ENCODE data around the gene AGPAT4.

AGPAT4 gene

GRCh38 chr6:161166176-161166575 is 107.7 kb downstream of the AGPAT4 start:
- no peak for DNase-seq (ENCODE audit: low read depth)

- no peak for DNase-seq (ENCODE audit: low read depth)
Measured at GRCh38 chr6:161164182-161164625, 109.7 kb downstream of the AGPAT4 start.

DNA sequence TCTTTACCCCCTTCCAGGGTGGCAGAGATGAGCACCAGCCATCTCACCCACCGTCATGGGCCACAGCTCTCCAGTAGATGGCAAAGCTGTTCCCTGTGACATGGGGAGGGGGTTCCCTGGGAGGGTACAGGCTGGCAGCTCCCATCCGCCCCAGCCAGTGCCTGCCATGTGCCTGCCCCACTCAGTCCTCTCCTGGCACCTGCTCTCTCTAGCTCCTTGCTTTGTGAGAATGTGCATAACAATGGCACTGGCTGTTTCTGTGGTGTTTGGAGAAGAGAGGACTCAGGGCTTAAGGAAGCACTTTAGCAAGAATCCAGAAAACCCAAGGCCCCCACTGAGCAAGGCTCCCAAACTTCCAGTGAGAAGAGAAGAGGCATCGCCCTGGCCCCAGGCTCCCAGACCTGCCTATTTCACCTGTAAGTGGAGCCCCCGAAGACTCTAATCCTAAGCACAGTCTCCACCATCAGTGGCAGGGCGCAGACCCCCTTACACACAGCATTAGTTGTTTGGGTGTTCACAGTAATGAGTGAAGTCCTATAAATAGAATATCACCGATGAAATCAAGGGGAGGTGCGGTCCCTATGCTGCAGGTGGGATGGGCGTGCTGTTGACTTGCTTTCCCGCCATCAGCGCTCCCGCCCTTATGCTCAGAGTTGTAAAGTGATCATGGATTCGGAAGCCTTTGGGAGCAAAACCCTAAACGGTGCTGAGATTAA is 110.2 kb downstream of the AGPAT4 start:
- no peak for DNase-seq (ENCODE audit: low read depth)

- DNase-seq (ENCODE audit: low read depth), result no peak
Measured at GRCh38 chr6:161162722-161163121, 111.1 kb downstream of the AGPAT4 start.

- no peak for DNase-seq (ENCODE audit: low read depth)
Measured at GRCh38 chr6:161161889-161162624, 111.8 kb downstream of the AGPAT4 start.

DNA sequence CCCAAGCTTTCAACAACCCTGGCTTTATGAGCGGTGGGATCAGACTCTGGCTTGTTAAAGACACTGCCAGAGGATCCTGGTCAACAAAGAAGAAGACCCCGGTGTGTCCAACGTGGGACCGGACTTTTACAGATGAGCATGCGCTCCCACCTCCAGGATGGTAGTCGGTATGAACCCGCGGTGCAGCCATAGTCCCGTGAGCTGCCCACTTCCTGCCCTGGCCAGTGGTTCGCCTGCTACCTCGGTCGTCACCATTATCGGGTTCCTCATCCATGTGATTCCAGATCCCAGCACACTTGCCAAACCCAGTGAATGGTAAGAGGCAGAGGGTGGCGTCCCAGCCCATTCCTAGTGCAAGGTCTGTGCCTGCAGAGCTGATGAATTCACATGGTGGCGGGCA is 112.7 kb downstream of the AGPAT4 start:
- DNase-seq (ENCODE audit: low read depth), result no peak

DNA sequence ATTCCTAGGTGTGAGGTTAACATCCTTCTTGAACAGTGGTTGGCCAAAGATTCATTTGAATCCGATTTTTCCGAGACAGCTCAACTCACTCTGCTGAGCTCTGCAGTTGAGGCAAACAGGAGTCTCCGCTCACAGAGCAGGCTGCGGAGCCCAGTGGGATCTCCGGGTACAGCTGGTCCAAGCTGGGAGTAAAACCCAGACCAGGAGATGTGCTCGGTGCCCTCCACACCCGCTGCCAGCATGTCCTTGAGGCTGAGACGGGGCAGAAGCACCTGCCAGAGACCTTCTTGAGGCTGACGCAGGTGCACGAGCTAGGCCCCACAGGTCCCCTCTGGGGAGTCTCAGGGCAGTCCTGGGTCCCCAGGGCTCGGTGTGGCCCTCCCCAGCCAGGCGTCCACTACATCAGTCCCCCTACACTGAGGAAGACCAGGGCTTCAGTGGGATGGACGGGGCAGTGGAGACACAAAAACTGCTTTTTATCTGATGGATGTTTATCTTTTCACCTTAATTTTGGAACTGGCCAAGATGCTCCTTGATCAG is 119.0 kb downstream of the AGPAT4 start:
- no peak for DNase-seq (ENCODE audit: low read depth)

GRCh38 chr6:161153725-161154124 is 120.1 kb downstream of the AGPAT4 start:
- DNase-seq (ENCODE audit: low read depth), result no peak

DNA sequence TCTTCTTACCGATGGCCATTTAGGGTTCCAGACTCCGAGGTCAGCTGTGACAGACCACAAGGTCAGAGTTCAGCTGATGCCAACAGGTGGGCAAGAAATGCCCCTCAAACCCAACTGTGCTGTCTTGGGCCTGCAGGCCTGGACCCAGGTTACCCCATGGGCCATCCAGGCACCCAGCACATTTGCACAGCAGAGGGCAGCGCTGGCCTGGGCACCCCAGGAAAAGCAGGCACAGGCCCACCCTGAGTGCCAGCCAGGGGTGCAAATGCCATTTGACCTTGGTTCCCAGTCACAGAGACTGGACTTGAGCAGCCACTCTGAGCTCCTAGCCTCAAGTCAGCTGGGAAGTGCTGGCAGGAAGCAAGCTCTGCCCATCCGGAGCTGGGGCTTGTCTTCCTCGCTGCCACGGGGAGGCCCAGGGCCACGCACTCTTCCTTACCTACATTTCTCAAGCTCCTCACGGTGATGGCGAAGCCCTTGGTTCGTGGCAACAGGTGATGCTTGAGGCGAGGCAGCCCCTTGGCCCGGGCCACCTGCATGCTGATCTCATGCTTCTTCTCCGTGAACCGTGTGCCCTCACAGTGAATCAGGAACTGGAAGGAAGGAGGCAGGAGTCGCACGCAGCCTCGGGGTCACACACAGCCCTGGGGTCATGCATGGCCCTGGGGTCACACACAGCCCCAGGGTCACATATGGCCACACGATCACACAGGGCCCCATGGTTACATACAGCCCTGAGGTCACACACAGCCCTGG is 120.8 kb downstream of the AGPAT4 start:
- DNase-seq (ENCODE audit: low read depth), result no peak

DNA sequence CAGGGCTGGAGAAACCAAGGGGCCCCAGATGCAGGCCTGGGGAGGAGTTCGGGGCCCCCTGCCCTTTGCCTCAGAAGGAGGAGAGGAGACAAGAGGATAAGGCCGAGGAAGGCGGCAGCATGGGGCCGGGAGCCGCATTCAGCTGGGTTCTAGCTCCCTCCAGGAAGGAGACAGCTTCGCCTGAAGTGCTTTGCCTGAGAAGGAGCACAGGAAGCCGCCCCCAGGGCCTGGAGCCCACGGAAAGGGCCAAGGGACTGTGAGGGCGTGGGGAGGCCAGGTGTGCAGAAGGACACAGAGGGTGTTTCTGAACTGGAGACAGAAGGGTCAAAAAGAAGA is 121.4 kb downstream of the AGPAT4 start:
- DNase-seq (ENCODE audit: low read depth), result no peak

GRCh38 chr6:161151660-161152526 is 122.0 kb downstream of the AGPAT4 start:
- no peak for DNase-seq (ENCODE audit: low read depth)

DNA sequence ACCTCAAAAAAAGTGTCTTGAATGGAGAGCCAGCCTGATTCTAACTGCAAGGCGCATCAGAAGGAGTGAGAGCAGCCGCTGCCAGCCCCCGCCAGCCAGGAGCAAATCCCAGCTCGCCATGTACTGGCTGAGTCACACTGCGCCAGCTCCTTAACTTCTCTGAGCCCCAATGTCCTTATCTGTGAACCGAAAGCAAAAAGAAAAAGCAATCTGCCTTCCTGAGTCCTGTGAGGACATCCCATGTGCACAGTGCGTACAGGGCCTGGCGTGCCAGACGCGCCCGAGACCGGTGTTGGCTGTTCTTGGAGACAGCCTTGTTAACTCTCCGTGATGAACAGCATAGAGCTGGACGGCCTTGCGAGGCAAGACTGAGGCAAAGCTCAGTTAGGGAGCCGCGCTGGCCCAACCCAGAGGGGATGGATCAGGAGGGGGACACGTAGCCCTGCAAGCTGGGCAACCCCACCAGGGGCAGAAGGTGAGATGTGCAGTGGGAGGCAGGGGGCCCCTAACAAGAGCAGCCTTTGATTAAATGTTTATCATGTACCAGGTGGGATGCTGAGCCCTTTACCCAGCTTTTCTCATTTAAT is 122.7 kb downstream of the AGPAT4 start:
- no peak for DNase-seq (ENCODE audit: low read depth)

GRCh38 chr6:161150566-161150965 is 123.3 kb downstream of the AGPAT4 start:
- DNase-seq (ENCODE audit: low read depth), result no peak

GRCh38 chr6:161150136-161150535 is 123.7 kb downstream of the AGPAT4 start:
- no peak for DNase-seq (ENCODE audit: low read depth)

DNA sequence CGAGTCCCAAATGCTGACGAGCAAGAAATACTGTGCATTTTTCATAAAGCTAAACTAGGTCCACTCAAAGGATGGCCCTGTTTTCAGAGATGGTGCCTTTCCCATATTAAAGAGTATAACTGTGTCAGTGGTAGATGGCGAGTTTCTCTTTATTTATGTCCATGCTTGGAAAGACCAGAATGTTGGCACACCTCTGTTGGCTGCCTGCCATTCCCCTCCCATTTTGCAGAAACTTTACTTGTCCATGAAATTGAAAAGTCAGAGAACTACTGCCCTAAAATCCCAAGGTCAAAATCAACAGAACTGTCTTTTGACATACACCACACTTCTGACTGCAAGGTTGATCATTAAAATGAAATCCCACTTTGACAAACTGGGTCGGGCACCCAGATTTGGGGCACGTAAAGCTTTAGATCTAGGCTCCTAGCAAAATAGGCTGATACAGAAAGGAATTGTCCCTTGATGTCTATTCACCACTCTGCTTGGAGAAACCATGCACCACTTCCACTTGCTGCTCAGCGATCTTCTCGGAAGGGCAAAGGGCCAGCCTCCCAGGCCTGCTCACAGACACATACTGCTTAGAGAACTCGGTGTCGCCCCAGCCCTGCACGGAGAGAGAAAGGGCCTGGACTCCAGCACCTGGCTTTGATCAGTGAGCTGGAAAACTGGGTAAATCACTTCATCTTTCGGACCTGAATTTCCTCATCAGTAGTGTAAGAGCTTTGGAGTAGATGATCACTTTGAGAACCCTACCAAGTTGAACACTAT is 130.0 kb downstream of the AGPAT4 start:
- no peak for DNase-seq (ENCODE audit: low read depth)

DNA sequence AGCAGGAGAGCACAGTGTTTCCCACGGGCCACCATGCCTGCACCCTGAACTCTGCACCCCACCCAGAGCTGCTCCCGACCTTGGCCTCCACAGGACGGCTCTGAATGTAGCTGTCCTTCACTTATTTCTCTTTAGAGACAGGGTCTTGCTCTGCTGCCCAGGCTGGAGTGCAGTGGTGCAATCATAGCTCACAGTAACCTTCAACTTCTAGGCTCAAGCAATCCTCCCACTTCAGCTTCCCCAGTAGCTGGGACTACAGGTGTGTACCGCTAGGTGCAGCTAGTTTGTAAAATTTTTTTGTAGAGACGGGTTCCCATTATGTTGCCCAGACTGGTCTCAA is 130.9 kb downstream of the AGPAT4 start:
- DNase-seq (ENCODE audit: low read depth), result no peak

DNA sequence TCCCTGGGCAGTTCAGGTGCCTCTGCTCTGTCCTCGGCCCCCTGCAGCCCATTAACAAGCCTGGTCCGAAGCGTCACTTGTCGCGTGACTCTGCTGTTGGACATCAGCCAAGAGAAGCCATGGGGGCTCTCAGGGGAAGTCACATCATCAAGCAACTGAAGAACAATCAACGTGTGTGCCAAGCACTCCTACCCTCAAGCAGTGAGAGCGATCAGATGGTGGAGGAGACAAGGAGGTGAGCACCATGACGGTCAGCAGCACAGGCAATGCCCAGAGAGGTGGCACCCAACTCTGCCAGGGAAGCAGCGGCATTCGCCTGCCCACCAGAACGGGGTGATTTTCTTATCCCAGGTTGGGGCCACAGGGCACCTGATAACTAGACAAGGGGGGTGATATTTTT is 132.7 kb downstream of the AGPAT4 start:
- no peak for DNase-seq (ENCODE audit: low read depth)

DNA sequence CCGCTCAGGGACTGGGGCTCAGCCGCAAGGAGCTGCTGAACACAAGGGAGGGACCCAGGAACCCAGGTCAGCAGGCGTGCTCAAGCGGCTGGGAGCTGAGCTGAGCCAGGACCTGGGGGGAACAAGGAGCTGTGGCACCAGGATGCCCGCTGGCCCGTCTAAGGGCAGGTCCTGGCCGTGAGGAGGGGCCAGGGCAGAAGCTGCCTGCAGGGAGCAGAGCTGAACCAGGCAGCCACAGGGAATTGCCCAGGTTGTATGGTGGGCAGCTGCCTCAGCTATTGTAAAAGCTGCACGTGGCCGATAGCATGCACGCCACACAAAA is 133.3 kb downstream of the AGPAT4 start:
- DNase-seq (ENCODE audit: low read depth), result no peak

DNA sequence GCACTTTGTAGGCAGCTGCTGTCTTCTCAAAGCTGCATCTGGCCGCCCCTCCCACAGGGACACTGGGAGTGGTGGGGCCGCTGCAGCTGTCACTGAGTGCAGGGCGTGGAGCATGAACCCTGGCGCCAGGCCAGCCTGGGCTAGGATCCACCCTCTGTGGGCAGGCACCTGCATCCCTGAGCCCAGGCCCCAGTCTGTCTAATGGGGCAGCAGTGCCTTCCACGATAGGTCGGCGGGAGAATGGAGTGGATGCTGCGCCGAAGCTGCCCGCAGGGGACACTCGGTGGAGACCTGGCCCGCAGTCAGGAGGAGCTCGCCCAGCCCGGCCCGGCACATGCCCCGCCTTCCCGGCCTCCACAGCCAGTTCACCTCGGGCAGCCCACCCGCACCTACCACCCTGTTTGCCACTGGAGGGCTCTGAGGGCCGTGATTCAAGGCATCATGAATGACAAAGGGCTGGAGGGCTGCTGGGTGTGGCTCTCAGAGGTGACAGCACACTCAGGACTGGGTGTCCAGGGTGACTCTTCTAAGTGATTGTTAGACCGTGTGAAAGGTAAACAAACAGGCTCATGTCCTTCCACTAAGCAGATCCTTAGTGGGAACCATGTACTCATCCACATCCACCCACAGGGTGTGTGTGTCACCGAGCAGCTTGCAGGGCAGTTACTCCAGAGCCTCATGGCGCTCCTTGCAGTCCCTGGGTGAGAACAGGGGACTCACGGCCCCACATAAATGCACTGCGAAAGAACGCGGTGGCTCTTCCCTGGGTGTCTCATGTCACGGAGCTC is 133.9 kb downstream of the AGPAT4 start:
- no peak for DNase-seq (ENCODE audit: low read depth)

- DNase-seq (ENCODE audit: low read depth), result no peak
Measured at GRCh38 chr6:161139304-161139765, 134.5 kb downstream of the AGPAT4 start.

All from stimulated activated CD4-positive, alpha-beta T cell treated with anti-CD3 and anti-CD28 coated beads, Interleukin-2, amount 100 ng/mL, for 4 hours (primary cell).